TTC549 (cell line): ENCODE measurements around the gene RNF121.

ENCODE experiments used
- FAIRE-seq: peaks from 2 replicates; lab custom pipeline; 2012; peaks lifted over from hg19 to GRCh38; lab: Jason Lieb, UNC

The RNF121 gene

GRCh38 chr11:71990701-71991100, 61.9 kb downstream of the RNF121 start:
- FAIRE-seq, result no peak

- no peak for FAIRE-seq
These were observed 62.6 kb downstream of the RNF121 start for GRCh38 chr11:71991494-71991893.

GRCh38 chr11:71992136-71992730, 63.4 kb downstream of the RNF121 start:
- no peak for FAIRE-seq

GRCh38 chr11:71994786-71995185, 65.9 kb downstream of the RNF121 start:
- no peak for FAIRE-seq

GRCh38 chr11:71995726-71996291, 67.0 kb downstream of the RNF121 start:
- FAIRE-seq, result no peak

- FAIRE-seq, result no peak
These were observed 67.7 kb downstream of the RNF121 start for GRCh38 chr11:71996517-71996916.

- FAIRE-seq, result no peak
These were observed 68.1 kb downstream of the RNF121 start for GRCh38 chr11:71996946-71997345.

- no peak for FAIRE-seq
These were observed 68.7 kb downstream of the RNF121 start for GRCh38 chr11:71997594-71997993.

- FAIRE-seq, result no peak
These were observed 69.2 kb downstream of the RNF121 start for GRCh38 chr11:71998061-71998460.

- FAIRE-seq, result no peak
These were observed 69.9 kb downstream of the RNF121 start, which contains the start of gene IL18BP for GRCh38 chr11:71998649-71999310. IL18BP (plus strand) TSS chr11:71998909; CDS start chr11:71999985, 1,076 bp downstream.

GRCh38 chr11:71999362-71999761, 70.5 kb downstream of the RNF121 start:
- no peak for FAIRE-seq

- FAIRE-seq, result no peak
These were observed 71.0 kb downstream of the RNF121 start for GRCh38 chr11:71999798-72000197.

GRCh38 chr11:72000202-72000867, 71.5 kb downstream of the RNF121 start:
- FAIRE-seq, result no peak

- FAIRE-seq, result no peak
These were observed 72.4 kb downstream of the RNF121 start for GRCh38 chr11:72001285-72001684.

- FAIRE-seq, result no peak
These were observed 73.2 kb downstream of the RNF121 start for GRCh38 chr11:72001834-72002591.

- FAIRE-seq, result no peak
These were observed 74.3 kb downstream of the RNF121 start for GRCh38 chr11:72002841-72003775.

- FAIRE-seq, result no peak
These were observed 74.9 kb downstream of the RNF121 start for GRCh38 chr11:72003776-72004171.

- FAIRE-seq, result no peak
These were observed 75.9 kb downstream of the RNF121 start for GRCh38 chr11:72004515-72005346.

- FAIRE-seq, result no peak
These were observed 76.8 kb downstream of the RNF121 start for GRCh38 chr11:72005347-72006260.
